ENCODE data around the gene HHAT.

- TF ChIP-seq CTCF (conservative IDR thresholded peaks at IDR 0.05; ENCODE audit: low read length) (no peak), EZH2phosphoT487 (IDR thresholded peaks at IDR 0.05; ENCODE audit: borderline replicate concordance, low read depth, low read length) (no peak)
Observed at GRCh38 chr1:210629276-210629675, 300.6 kb downstream of the HHAT start.
